CD4-positive, alpha-beta memory T cell (primary cell): Measurements from ENCODE around the gene C20orf141. TPM values are rescaled to one million over a fixed set of nuclear protein-coding genes. Genes with fewer than 3 reads are reported as not detected.

Experiments used
- CTCF ChIA-PET: fragments of 350-600 bp; sonication (Branson Sonifier 250); formaldehyde crosslinking; loops from one replicate; lab custom pipeline; 2021; ENCODE audit warnings: inconsistent platforms; ENCODE audit not compliant: partially characterized antibody; lab: Charles Lee
- POLR2A ChIA-PET: fragments of 350-600 bp; sonication (Branson Sonifier 250); formaldehyde crosslinking; loops from one replicate; lab custom pipeline; 2021; ENCODE audit not compliant: partially characterized antibody; lab: Charles Lee
- DNase-seq, 5 donors: peaks; one replicate each; pipeline versions ENCODE4 v3.0.0 to v3.0.0-alpha.2; 2020 to 2022; ENCODE audit warnings: mixed read lengths in 1 of 5
- H3K27ac ChIP-seq: one replicate; pipeline ENCODE4 v1.7.0; 2013; ENCODE audit warnings: low read depth, low read length
- H3K27me3 ChIP-seq: 2 replicates; pipeline ENCODE4 v1.7.0; 2013; ENCODE audit warnings: mild to moderate bottlenecking, low read length, moderate library complexity; ENCODE audit not compliant: insufficient read depth
- H3K36me3 ChIP-seq: 2 replicates; pipeline ENCODE4 v1.7.0; 2013; ENCODE audit warnings: mild to moderate bottlenecking, low read length, moderate library complexity; ENCODE audit not compliant: insufficient read depth
- H3K4me1 ChIP-seq: 2 replicates; pipeline ENCODE4 v1.7.0; 2013; ENCODE audit warnings: mild to moderate bottlenecking, low read length, moderate library complexity; ENCODE audit not compliant: insufficient read depth
- H3K4me3 ChIP-seq, 2 donors: one replicate each; pipeline ENCODE4 v1.7.0; 2013; ENCODE audit warnings: low read length in 2 of 2, mild to moderate bottlenecking in 1 of 2
- H3K9me3 ChIP-seq, 2 donors: one replicate each; pipeline ENCODE4 v1.7.0; 2013; ENCODE audit warnings: low read length in 2 of 2, control low read depth in 1 of 2; ENCODE audit not compliant: control insufficient read depth in 1 of 2
- H3K27ac Mint-ChIP-seq, 7 donors: one replicate each; pipeline ENCODE4 v1.8.0; 2020 to 2021; ENCODE audit warnings: mixed read lengths in 7 of 7, mild to moderate bottlenecking in 6 of 7, inconsistent platforms in 3 of 7, moderate library complexity in 3 of 7
- H3K27me3 Mint-ChIP-seq, 2 donors: one replicate each; pipeline ENCODE4 v1.8.0; 2020 to 2021; ENCODE audit warnings: mixed read lengths in 2 of 2
- H3K36me3 Mint-ChIP-seq, 2 donors: one replicate each; pipeline ENCODE4 v1.8.0; 2020 to 2021; ENCODE audit warnings: mixed read lengths in 2 of 2, inconsistent platforms in 1 of 2, mild to moderate bottlenecking in 1 of 2
- H3K4me1 Mint-ChIP-seq, 4 donors: one replicate each; pipeline ENCODE4 v1.8.0; 2020 to 2021; ENCODE audit warnings: mixed read lengths in 4 of 4, mild to moderate bottlenecking in 1 of 4
- H3K4me3 Mint-ChIP-seq, 8 donors: one replicate each; pipeline ENCODE4 v1.8.0; 2020 to 2021; ENCODE audit warnings: mixed read lengths in 8 of 8, mild to moderate bottlenecking in 7 of 8, moderate library complexity in 6 of 8, inconsistent platforms in 3 of 8
- H3K9me3 Mint-ChIP-seq, 8 donors: one replicate each; pipeline ENCODE4 v1.8.0; 2020 to 2021; ENCODE audit warnings: mixed read lengths in 8 of 8, mild to moderate bottlenecking in 5 of 8, inconsistent platforms in 3 of 8, moderate library complexity in 1 of 8
- intact Hi-C: fragments of 100-400 bp; cut with micrococcal nuclease; formaldehyde crosslinking; loops from one replicate; pipeline ENCODE4 v1.15.1; 2023
- polyA plus RNA-seq, 2 donors: library from polyadenylated mRNA; unstranded; fragments of 300-500 nt; fragmentation: Illumina TruSeq; gene quantifications; one replicate each; pipeline ENCODE4 v1.2.3, GENCODE V29; 2021
- total RNA-seq, 2 experiments: library from RNA; stranded (reverse); gene quantifications; one replicate each; pipeline ENCODE4 v1.2.3, GENCODE V29; 2021

Gene C20orf141
- total and polyA plus RNA-seq, 4 experiments from 2014 or later, result not detected

DNA sequence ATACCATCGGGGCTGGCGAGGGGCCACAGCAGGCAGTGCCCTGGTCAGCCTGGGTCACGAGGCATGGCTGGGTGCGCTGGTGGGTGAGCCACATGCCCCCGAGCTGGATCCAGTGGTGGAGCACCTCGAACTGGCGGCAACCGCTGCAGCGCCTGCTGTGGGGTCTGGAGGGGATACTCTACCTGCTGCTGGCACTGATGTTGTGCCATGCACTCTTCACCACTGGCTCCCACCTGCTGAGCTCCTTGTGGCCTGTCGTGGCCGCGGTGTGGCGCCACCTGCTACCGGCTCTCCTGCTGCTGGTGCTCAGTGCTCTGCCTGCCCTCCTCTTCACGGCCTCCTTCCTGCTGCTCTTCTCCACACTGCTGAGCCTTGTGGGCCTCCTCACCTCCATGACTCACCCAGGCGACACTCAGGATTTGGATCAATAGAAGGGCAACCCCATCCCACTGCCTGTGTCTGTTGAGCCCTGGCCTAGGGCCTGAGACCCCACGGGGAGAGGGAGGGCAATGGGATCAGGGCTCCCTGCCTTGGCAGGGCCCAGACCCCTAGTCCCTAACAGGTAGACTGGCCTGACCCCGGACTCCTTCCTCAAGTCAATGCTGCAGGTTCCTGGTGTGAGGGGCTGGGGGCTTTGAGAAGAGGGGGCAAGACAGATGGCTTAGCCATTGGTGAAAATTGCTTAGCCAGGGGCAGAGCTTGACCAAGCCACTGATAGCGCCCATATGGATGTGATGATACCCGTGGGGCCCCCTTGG is 2.0 kb downstream of the C20orf141 start:
- Histone ChIP-seq H3K27ac (no peak overlapping the region), H3K4me3 (no peak overlapping the region), H3K27me3 (peaks cover 5% of the 10 kb centered on the region), H3K9me3 (peaks cover 0 to 4% of the 10 kb centered on the region in 2 donors), H3K4me1 (peaks cover 4% of the 10 kb centered on the region), H3K36me3 (no peaks in the 10 kb centered on the region)
- no peak overlapping the region for H3K4me3 Mint-ChIP-seq
- H3K36me3 Mint-ChIP-seq, result peaks cover 0 to 3% of the 10 kb centered on the region in 2 donors
- no peak for DNase-seq
- H3K27ac Mint-ChIP-seq, result no peak overlapping the region
- peaks cover 15 to 28% of the 10 kb centered on the region in 2 donors for H3K27me3 Mint-ChIP-seq
- H3K4me1 Mint-ChIP-seq, result peaks cover 4 to 16% (median 9%) of the 10 kb centered on the region in 4 donors
- intact Hi-C loops, result no loop called here
- ChIA-PET CTCF (no interaction called here), POLR2A (no interaction called here)
- peaks cover 0 to 13% (median 8%) of the 10 kb centered on the region in 8 donors for H3K9me3 Mint-ChIP-seq

DNA sequence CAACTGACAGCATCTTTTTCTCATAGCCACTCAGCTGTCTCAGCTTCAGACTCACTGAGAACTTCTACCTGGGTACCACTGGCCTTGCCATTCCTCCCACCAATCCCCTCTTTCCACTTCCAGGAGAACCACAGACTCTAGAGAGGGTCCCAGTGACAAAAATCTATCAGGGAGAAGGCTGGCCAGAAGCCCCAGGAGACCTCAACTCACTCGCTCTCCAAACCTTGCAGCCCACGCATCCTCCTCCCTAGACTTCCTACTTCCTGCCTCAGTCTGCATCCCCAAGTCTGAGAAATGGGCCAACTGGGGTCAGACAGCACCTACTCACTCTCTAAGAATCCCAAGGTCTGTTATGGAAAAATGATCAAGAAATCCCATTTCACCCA is 2.5 kb downstream of the C20orf141 start:
- Mint-ChIP-seq H3K4me1 (peaks cover 8 to 21% (median 14%) of the 10 kb centered on the region in 4 donors), H3K4me3 (no peak overlapping the region), H3K36me3 (peaks cover 0 to 3% of the 10 kb centered on the region in 2 donors), H3K9me3 (peaks cover 0 to 8% (median 4%) of the 10 kb centered on the region in 8 donors), H3K27me3 (peaks cover 11 to 23% of the 10 kb centered on the region in 2 donors), H3K27ac (no peak overlapping the region)
- POLR2A ChIA-PET, result no interaction called here
- Histone ChIP-seq H3K4me1 (peaks cover 9% of the 10 kb centered on the region), H3K27me3 (peaks cover 5% of the 10 kb centered on the region), H3K4me3 (no peak overlapping the region), H3K36me3 (no peaks in the 10 kb centered on the region), H3K9me3 (peaks cover 0 to 3% of the 10 kb centered on the region in 2 donors), H3K27ac (no peak overlapping the region)
- CTCF ChIA-PET, result no interaction called here
- intact Hi-C loops, result no loop called here
- no peak for DNase-seq

DNA sequence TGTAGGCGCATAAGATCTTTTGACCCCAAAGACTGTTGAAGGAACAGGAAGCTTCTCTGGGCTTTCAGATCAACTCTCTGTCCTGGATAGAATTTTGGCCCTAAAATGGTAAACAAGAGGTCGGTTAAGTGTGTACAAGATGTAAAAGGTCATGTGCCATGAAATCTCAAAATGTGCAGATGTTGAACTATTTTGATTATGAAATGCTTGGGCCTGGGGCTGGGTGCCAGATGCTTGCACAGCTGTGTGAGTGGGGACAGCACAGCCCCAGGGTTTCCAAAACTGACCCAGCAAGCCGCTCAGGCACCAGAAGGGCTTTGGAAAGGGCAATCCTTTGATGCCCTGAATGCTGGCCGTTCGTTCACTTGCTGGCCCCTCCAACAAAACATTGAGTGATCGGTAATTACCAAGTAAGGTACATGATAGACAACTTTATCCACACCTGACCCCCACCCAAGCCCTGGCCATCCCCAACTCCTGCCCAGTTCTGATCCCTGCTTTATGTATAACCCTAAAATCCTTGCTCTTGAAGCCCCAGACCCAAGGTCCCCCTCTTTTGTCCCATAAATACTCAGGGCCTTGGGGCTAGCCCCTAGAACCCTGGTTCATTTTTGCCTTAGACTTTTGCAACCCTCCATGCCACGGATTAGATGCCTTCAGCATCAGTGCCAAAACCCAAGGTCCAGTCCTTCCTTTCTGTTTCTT is 3.3 kb downstream of the C20orf141 start:
- intact Hi-C loops, result no loop called here
- ChIA-PET POLR2A (no interaction called here), CTCF (no interaction called here)
- Histone ChIP-seq H3K4me1 (peaks cover 10% of the 10 kb centered on the region), H3K27ac (no peak overlapping the region), H3K4me3 (no peak overlapping the region), H3K27me3 (peaks cover 5% of the 10 kb centered on the region), H3K36me3 (no peaks in the 10 kb centered on the region), H3K9me3 (no peaks in the 10 kb centered on the region)
- peaks cover 8 to 21% (median 14%) of the 10 kb centered on the region in 4 donors for H3K4me1 Mint-ChIP-seq
- no peak for DNase-seq
- no peak overlapping the region for H3K27ac Mint-ChIP-seq
- peaks cover 0 to 3% of the 10 kb centered on the region in 2 donors for H3K36me3 Mint-ChIP-seq
- H3K9me3 Mint-ChIP-seq, result peaks cover 0 to 4% (median 0%) of the 10 kb centered on the region in 8 donors
- peaks cover 8 to 20% of the 10 kb centered on the region in 2 donors for H3K27me3 Mint-ChIP-seq
- no peak overlapping the region for H3K4me3 Mint-ChIP-seq

DNA sequence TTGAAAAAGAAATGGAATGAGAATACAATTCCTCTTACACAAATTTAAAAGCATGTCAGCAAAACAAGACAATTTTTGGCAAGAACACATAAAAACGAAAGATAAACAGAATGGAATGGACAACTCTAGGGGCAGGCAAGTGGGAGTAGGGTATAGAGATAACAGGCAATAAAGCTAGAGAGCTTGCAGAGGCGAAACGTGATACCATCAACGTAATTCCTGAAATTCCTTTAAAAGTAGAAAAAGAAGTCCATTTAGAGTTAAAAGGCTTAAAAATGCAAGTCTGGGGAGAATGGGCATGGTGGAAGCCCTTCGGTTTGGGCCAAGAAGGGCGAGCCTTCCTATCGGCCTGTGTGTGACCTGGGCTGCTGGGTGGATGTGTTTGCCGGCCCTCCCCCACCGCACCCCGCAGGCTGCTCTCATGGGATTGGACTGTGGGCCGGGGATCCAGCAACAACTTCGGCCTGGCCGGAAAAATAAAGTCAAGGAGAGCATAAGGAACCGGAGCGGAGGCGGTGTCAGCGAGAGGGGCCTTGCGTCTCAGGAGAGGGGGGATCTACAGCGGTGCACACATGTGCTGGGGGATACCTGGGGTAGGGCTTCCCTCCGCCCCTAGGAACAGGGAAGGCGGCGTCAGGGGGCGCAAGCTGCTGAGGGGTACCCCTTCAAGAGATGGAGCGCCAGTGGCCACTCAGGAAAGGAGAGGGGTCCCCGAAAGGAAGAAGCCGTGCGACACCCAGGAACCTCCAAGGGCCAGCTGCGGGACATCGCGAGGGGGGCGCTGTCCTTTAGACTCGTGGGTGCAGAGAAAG is 5.5 kb downstream of the C20orf141 start:
- ChIA-PET POLR2A (no interaction called here), CTCF (interaction anchor here (1.4 kb wide), 1 partner anchor 13 kb away, joined by 3 read pairs; no protein-coding TSS in a partner anchor)
- Mint-ChIP-seq H3K4me3 (peak overlapping the region in 6 of 8 donors; percentile 4 to 50 (median 31)), H3K27me3 (peaks cover 8 to 13% of the 10 kb centered on the region in 2 donors), H3K27ac (peak overlapping the region in 2 of 7 donors; percentile 43 to 57), H3K36me3 (no peaks in the 10 kb centered on the region), H3K9me3 (no peaks in the 10 kb centered on the region), H3K4me1 (peaks cover 8 to 21% (median 14%) of the 10 kb centered on the region in 4 donors)
- intact Hi-C loops, result no loop called here
- no peak overlapping the region for H3K4me3 ChIP-seq
- H3K4me1 ChIP-seq, result peaks cover 10% of the 10 kb centered on the region
- H3K36me3 ChIP-seq, result no peaks in the 10 kb centered on the region
- DNase-seq, result no peak
- H3K27me3 ChIP-seq, result peaks cover 5% of the 10 kb centered on the region
- no peaks in the 10 kb centered on the region for H3K9me3 ChIP-seq
- H3K27ac ChIP-seq, result no peak overlapping the region

DNA sequence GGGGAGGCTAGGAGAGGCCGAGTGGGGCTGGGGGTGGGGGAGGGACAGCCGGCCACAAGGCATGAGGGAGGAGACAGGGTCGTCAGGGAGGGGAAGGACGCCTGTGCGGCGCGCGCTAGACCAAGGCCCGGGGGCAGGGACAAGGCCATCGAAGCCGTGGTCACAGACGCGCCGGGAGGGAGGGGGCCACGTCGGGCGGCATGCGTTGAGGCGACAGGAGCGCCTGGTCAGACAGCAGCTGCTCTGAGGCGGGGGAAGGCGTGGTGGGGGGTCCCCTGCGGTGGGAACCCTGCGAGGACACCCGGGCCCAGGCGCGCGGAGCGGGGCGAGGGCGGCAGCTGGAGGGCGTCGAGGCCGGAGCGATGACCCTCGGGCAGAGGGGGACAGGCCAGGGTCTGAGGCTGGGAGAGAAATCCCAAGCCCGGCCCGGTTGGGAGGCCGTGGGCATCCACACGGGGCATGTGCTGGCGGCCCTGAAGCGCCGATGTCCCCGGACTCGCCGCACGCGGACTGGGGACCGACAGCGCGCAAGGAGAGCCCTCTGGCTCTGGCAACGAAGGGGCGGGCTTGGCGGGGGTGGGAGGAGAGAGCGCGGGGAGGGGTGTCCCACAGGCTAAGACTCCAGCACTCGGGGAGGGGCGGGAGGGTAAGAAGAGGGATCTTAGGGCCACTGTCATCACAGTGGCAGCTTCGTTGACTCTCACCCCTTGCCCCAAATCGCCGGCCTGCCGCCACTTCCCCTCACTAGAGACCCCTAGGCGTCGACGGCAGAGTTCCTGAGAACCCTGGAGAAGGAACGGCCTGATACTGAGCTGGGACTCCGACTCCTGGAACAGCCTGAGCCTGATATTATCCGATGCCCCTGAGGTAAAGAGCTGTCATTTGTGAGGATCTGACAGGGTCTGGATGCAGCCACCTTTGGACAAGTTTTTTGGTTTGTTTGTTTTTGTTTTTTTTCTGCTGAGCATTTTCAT is 6.4 kb downstream of the C20orf141 start:
- Mint-ChIP-seq H3K4me3 (peak overlapping the region; percentile 54 to 81 (median 68)), H3K27me3 (peaks cover 10 to 11% of the 10 kb centered on the region in 2 donors), H3K36me3 (no peaks in the 10 kb centered on the region), H3K9me3 (no peaks in the 10 kb centered on the region), H3K27ac (peak overlapping the region in 3 of 7 donors; percentile 36 to 61 (median 57)), H3K4me1 (peaks cover 12 to 28% (median 20%) of the 10 kb centered on the region in 4 donors)
- Histone ChIP-seq H3K9me3 (no peaks in the 10 kb centered on the region), H3K27me3 (peaks cover 5% of the 10 kb centered on the region), H3K36me3 (no peaks in the 10 kb centered on the region), H3K4me1 (peaks cover 17% of the 10 kb centered on the region), H3K27ac (no peak overlapping the region), H3K4me3 (peak overlapping the region in 1 of 2 donors; percentile 17)
- no peak for DNase-seq
- ChIA-PET CTCF (interaction anchor here (0.5 to 1.6 kb wide), 4 partner anchors 12 to 476 kb away, joined by 3 read pairs; no protein-coding TSS in a partner anchor), POLR2A (interaction anchor here (1.0 to 1.8 kb wide), 3 partner anchors 15 to 53 kb away, joined by 3 to 14 read pairs (median 5); partner anchors contain the start of genes PCED1A and VPS16)
- intact Hi-C loops, result no loop called here

DNA sequence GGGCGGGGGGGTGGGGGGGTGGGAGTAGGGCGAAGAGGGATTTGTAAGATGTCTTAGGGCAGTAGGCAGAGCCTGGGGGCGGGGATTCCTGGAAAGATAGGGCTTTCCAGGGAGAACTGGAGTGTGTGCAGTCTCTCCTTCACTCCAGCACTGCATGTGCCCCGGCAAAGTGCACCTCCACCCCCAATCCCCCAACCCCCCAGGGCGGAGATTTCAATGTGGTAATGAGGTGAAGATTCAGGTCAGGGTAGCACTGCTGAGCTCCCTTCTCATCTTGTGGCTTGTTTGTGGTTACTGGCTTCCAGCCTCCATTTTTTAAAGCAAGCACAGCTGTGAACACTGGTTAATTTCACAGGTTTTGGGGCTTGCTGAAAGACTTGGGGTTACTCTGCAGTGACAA is 7.3 kb downstream of the C20orf141 start:
- no peaks in the 10 kb centered on the region for H3K9me3 ChIP-seq
- ChIA-PET POLR2A (interaction anchor here (1.0 to 1.8 kb wide), 3 partner anchors 14 to 54 kb away, joined by 3 to 14 read pairs (median 5); partner anchors contain the start of genes PCED1A and VPS16), CTCF (interaction anchor here (0.5 to 1.6 kb wide), 3 partner anchors 34 to 477 kb away, joined by 3 read pairs; no protein-coding TSS in a partner anchor)
- Mint-ChIP-seq H3K27me3 (peaks cover 10 to 12% of the 10 kb centered on the region in 2 donors), H3K9me3 (no peaks in the 10 kb centered on the region), H3K27ac (peak overlapping the region in 3 of 7 donors; percentile 51 to 61 (median 57)), H3K4me1 (peaks cover 12 to 37% (median 26%) of the 10 kb centered on the region in 4 donors), H3K36me3 (no peaks in the 10 kb centered on the region), H3K4me3 (peak overlapping the region in 7 of 8 donors; percentile 31 to 81 (median 74))
- H3K27ac ChIP-seq, result no peak overlapping the region
- no peaks in the 10 kb centered on the region for H3K36me3 ChIP-seq
- DNase-seq, result peak; percentile 66 to 78 (median 69)
- H3K27me3 ChIP-seq, result peaks cover 5% of the 10 kb centered on the region
- peaks cover 25% of the 10 kb centered on the region for H3K4me1 ChIP-seq
- intact Hi-C loops, result no loop called here
- no peak overlapping the region for H3K4me3 ChIP-seq
